Measurements from ENCODE around the gene TRAPPC1. TPM values are rescaled to one million over a fixed set of nuclear protein-coding genes. Genes with fewer than 3 reads are reported as not detected.

The TRAPPC1 gene, protein sequence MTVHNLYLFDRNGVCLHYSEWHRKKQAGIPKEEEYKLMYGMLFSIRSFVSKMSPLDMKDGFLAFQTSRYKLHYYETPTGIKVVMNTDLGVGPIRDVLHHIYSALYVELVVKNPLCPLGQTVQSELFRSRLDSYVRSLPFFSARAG
- total RNA-seq = 34.5 and 35.4 TPM in 2 replicates

DNA sequence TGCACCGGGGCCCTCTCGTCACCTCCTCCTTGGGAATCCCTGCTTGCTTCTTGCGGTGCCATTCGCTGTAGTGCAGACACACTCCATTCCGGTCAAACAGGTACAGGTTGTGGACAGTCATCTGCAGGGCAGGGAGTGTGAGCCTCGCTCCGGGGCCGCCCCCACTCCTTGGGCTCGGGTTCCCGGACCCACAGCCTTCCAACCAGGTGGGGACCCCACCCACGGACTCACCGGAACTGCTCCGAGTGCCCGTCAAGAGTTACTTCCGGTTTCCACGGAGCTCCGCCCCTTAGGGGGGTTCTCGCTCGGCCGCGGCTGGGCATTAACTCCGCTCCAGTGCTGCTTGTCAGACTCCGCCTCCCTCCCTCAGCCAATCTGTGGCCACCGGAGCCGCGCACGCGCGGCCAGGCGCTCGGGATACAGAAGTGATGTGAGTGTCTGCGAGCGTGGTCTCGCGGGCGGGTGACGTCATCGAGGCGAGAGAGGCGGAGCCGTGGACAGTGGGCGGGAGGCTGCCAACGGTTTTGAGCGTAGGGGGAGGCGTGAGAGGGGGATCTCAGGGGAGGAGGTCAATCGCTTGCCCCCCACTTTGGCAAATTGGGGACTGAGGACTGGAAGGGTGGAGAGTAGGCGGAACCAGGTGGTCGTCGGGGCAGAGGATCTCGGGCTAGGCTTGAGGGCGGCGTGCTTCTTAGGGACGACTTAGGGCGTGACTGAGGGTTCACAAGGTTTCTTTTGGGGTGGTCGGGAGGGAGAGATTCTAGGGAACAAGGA lies at the start of gene TRAPPC1, which contains the start of gene CNTROB:
TSS of gene TRAPPC1 (minus strand) at position 238 of the 774 bp plus-strand sequence. CDS start at position 121, 117 bp downstream.
TSS of gene CNTROB (plus strand) at position 498 of the 774 bp plus-strand sequence. CDS start 874 bp downstream, outside the sequence.

DNA sequence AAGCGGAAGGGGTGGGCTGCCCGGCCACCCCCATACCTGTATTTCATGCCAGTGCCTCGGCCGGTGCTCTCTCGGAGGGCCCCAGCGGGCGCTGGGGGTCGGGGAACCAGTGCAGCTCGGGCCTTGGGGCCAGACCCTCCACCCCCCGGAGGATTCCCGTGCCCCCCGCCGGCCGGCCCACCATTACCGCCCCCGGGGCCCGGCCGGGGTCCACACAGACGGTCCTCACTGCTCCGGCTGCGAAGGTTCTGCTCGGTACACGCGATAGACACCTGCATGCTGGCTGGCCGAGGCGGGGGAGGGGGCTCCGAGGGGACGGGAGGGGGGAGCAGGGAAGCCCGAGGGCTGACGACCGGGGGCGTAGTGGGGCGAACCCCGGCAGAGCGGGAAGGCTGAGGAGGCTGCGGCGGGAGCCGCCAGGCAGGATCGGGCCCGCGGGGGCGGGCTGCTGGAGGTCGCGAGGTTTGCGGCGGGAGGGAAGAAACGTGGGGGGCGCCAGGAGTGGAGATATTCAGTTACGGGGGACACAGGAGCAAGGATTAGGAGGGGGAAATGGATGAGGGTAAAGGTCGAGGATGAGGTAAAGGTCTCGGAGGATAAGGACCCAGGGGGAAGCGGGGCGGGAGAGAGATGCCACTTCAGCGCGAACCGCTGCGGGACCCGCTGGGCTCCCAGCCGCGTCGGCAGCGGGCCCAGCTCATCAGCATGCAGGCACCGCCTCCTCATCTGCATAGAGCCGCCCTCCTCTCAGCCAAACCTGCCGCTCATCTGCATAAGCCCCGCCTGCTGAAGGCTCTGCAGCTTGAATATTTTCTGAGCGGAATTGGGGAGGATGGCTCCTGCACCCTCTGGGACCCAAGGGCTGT lies 2.4 kb downstream of the TRAPPC1 start, which contains the start of gene KCNAB3:
TSS of gene KCNAB3 (minus strand) at position 699 of the 866 bp plus-strand sequence. CDS start at position 278, 421 bp downstream.

DNA sequence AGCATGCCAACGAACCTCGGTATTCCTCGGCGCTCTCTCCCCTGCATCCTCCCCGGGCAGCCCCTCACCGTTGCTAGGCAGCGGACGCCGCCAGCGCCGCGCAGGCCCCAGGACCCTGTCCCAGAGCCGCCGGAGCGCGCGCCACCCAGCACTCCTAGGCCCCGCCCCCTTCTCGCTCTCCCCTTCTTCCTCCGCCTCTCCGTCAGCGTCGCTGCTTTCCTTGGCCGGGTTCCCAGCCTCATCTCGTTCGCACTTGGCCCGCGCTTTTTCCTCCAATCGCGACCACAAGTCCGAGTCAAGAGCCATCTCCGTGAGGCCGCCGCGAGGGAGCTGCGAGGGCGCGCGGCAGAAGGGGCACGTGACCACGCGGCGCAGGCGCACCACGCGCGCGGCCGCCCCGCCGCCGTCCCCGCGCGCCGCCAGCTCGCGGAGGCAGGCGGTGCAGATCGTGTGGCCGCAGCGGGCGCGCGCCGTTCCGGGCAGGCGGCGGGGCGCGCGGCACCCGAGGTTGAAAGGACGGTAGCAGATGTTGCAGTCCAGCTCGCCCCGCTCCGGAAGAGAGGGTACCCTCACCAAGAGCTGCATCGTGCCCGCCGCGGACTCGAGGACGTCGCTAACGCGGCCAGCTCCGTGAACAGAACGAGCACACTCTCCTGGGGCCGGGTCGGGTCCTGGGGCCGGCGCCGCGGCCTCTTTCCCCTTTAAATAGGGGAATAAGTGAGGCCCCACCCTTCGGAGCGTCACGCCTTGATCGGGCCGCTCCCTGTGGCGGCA lies 15.9 kb downstream of the TRAPPC1 start, which contains the start of gene RNF227:
TSS of gene RNF227 (minus strand) at position 679 of the 774 bp plus-strand sequence. CDS start at position 585, 94 bp downstream.

DNA sequence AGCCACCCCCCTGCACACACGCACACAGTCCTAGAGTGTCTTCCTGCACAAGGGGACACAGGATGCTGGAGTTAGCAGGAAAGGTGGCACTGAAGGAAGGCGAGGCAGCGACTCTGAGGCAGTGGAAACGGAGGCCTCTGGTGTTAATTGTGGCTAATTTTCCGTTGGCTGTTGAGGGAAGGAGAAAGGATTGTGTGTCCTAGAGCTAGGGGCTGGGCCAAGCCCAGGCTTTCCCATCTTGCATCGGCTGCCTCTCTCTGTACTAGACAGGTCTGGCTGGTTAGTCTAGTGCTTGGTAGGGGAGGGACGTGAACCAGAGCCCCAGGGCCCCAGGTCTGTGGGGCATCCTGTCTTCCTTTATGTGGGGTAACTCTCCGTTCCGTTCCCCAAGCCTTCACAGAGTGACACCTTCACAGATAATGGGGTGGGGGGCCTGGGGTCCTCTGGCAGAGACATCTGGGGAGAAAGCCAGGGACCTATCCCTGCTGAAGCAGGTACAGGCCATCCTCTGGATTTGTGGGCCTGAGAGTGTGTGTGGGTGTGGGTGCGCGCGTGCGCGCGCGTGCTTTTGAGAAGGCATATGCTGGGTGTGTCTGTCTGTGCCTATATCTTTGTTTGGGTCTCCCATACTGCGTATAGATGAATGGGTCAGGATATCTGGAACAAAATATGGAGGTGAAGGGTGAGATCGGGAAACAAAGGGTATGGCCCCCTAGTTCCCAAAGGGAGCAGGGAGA lies 43.4 kb downstream of the TRAPPC1 start, which contains the start of gene CHD3:
TSS of gene CHD3 (plus strand) at position 606 of the 737 bp plus-strand sequence. CDS start 212 bp downstream, outside the sequence.

Other genes starting within 250 kb of the TRAPPC1 start
- gene TP53, start 244.5 kb downstream of the TRAPPC1 start, total RNA-seq = 40.6 and 70.1 TPM in 2 replicates
- 10.1 and 10.6 TPM in 2 replicates for gene WRAP53, start 243.5 kb downstream of the TRAPPC1 start, total RNA-seq
- gene EFNB3, start 226.7 kb downstream of the TRAPPC1 start, total RNA-seq = 0.15 and 0.97 TPM in 2 replicates
- under 0.01 and 0.30 TPM in 2 replicates for gene DNAH2, start 214.2 kb downstream of the TRAPPC1 start, total RNA-seq
- 1.2 and 2.9 TPM in 2 replicates for gene KDM6B, start 97.7 kb downstream of the TRAPPC1 start, total RNA-seq
- 27.0 and 44.8 TPM in 2 replicates for gene TMEM88, start 76.9 kb downstream of the TRAPPC1 start, total RNA-seq
- 48.9 and 115 TPM in 2 replicates for gene NAA38, start 74.4 kb downstream of the TRAPPC1 start, total RNA-seq
- 7.0 and 7.1 TPM in 2 replicates for gene CYB5D1, start 73.9 kb downstream of the TRAPPC1 start, total RNA-seq
- gene CHD3, start 43.2 kb downstream of the TRAPPC1 start, total RNA-seq = 104 TPM in 2 replicates
- 0.65 and 0.76 TPM in 2 replicates for gene RNF227, start 15.7 kb downstream of the TRAPPC1 start, total RNA-seq
- gene KCNAB3, start 2.1 kb downstream of the TRAPPC1 start, total RNA-seq = 0.15 and 0.32 TPM in 2 replicates
- 15.9 and 17.0 TPM in 2 replicates for gene CNTROB, start 260 bp upstream of the TRAPPC1 start, total RNA-seq
- gene GUCY2D, start 70.7 kb upstream of the TRAPPC1 start, total RNA-seq = not detected in 2 replicates
- gene ALOX15B, start 107.1 kb upstream of the TRAPPC1 start, total RNA-seq = not detected in 2 replicates
- gene ALOX12B, start 155.8 kb upstream of the TRAPPC1 start, total RNA-seq = not detected in 2 replicates
- under 0.01 TPM in 1 of 2 replicates, not detected in the other for gene ALOXE3, start 186.6 kb upstream of the TRAPPC1 start, total RNA-seq
- gene HES7, start 192.2 kb upstream of the TRAPPC1 start, total RNA-seq = not detected in 2 replicates
- 2.9 and 3.2 TPM in 2 replicates for gene PER1, start 220.5 kb upstream of the TRAPPC1 start, total RNA-seq
- gene VAMP2, start 231.0 kb upstream of the TRAPPC1 start, total RNA-seq = 4.2 and 8.1 TPM in 2 replicates
- 24.8 and 44.5 TPM in 2 replicates for gene TMEM107, start 244.4 kb upstream of the TRAPPC1 start, total RNA-seq